Activated CD4-positive, alpha-beta memory T cell treated with anti-CD3 and anti-CD28 coated beads, Interleukin-2, amount 10 ng/mL, durations not matched to agents 7 days and 5 days (primary cell): ENCODE data around the gene CCND3. TPM values are rescaled to one million over a fixed set of nuclear protein-coding genes. Genes with fewer than 3 reads are reported as not detected.

Source experiments
- CTCF ChIA-PET: fragments of 350-600 bp; sonication (Branson Sonifier 250); formaldehyde crosslinking; loops from one replicate; lab custom pipeline; 2021; ENCODE audit warnings: antibody characterized with exemption, inconsistent platforms; lab: Charles Lee
- POLR2A ChIA-PET: fragments of 350-600 bp; sonication (Branson Sonifier 250); formaldehyde crosslinking; loops from one replicate; lab custom pipeline; 2021; ENCODE audit warnings: antibody characterized with exemption; lab: Charles Lee
- DNase-seq: peaks from one replicate; pipeline ENCODE4 v3.0.0-alpha.2; 2020
- H3K27ac Mint-ChIP-seq: one replicate; pipeline ENCODE4 v1.8.0; 2021; ENCODE audit warnings: mild to moderate bottlenecking, mixed read lengths
- H3K27me3 Mint-ChIP-seq: one replicate; pipeline ENCODE4 v1.8.0; 2021; ENCODE audit warnings: mixed read lengths
- H3K36me3 Mint-ChIP-seq: one replicate; pipeline ENCODE4 v1.8.0; 2021; ENCODE audit warnings: low read depth, mixed read lengths
- H3K4me1 Mint-ChIP-seq: one replicate; pipeline ENCODE4 v1.8.0; 2021; ENCODE audit warnings: mixed read lengths
- H3K4me3 Mint-ChIP-seq: one replicate; pipeline ENCODE4 v1.8.0; 2021; ENCODE audit warnings: mild to moderate bottlenecking, mixed read lengths
- H3K9me3 Mint-ChIP-seq: one replicate; pipeline ENCODE4 v1.8.0; 2021; ENCODE audit warnings: mixed read lengths
- total RNA-seq, 2 experiments: library from RNA; stranded (reverse); gene quantifications; one replicate each; pipeline ENCODE4 v1.2.3, GENCODE V29; 2021

Gene CCND3
- total RNA-seq, 2 experiments from 2014 or later: 456 to 464 TPM

GRCh38 chr6:41884957-41885356, 56.7 kb downstream of the CCND3 start:
- no peaks in the 10 kb centered on the region for H3K9me3 Mint-ChIP-seq
- no peaks in the 10 kb centered on the region for H3K36me3 Mint-ChIP-seq

More at GRCh38 chr6:41884957-41885356, 56.7 kb downstream of the CCND3 start:
- H3K27me3 Mint-ChIP-seq: no peaks in the 10 kb centered on the region
- no peak overlapping the region for H3K27ac Mint-ChIP-seq
- CTCF ChIA-PET: no interaction called here
- POLR2A ChIA-PET: no interaction called here
- no peak overlapping the region for H3K4me3 Mint-ChIP-seq
- no peak for DNase-seq
- no peaks in the 10 kb centered on the region for H3K4me1 Mint-ChIP-seq

Other genes starting within 250 kb of the CCND3 start
- gene TFEB, start 206.2 kb downstream of the CCND3 start, total RNA-seq: 10 to 100 TPM; 14.9 to 15.0 TPM
- gene PGC, start 194.4 kb downstream of the CCND3 start, total RNA-seq: not detected
- gene FRS3, start 161.9 kb downstream of the CCND3 start, total RNA-seq: 1 to 10 TPM; 4.0 to 4.2 TPM
- gene PRICKLE4, start 161.0 kb downstream of the CCND3 start, total RNA-seq: not detected
- 100 to 1,000 TPM; 126 to 130 TPM for gene TOMM6, start 154.1 kb downstream of the CCND3 start, total RNA-seq
- gene USP49, start 46.4 kb downstream of the CCND3 start, total RNA-seq: 1 to 10 TPM; 6.8 to 7.3 TPM
- 10 to 100 TPM; 21.4 to 21.9 TPM for gene MED20, start 20.7 kb downstream of the CCND3 start, total RNA-seq
- gene BYSL, start 20.3 kb downstream of the CCND3 start, total RNA-seq: 10 to 100 TPM; 23.9 to 24.8 TPM
- 10 to 100 TPM; 48.0 to 55.1 TPM for gene TAF8, start 108.7 kb upstream of the CCND3 start, total RNA-seq
- under 1 TPM; 0.05 to 0.10 TPM for gene C6orf132, start 200.8 kb upstream of the CCND3 start, total RNA-seq
- not detected for gene GUCA1A, start 231.6 kb upstream of the CCND3 start, total RNA-seq